HEK293 (cell line): ENCODE results near the gene KCNJ8.

Source experiments
- CTCF ChIA-PET: fragments of 350-600 bp; formaldehyde crosslinking; extraction: SDS; loops from one replicate; lab custom pipeline; 2021; ENCODE audit warnings: antibody characterized with exemption; lab: Yijun Ruan, JAX
- POLR2A ChIA-PET: fragments of 300-600 bp; formaldehyde crosslinking; extraction: SDS; loops from one replicate; lab custom pipeline; 2020; ENCODE audit warnings: antibody characterized with exemption, inconsistent platforms; lab: Yijun Ruan, JAX
- H3K27ac ChIP-seq: fragments of 200-500 bp; sonication (Bioruptor generic); 2 replicates; pipeline ENCODE4 v1.5.1; 2014; ENCODE audit warnings: low read depth, low read length, control low read depth, inconsistent platforms; ENCODE audit errors: extremely low read depth
- H3K36me3 ChIP-seq, 2 experiments: fragments of 200-500 bp in 1 of 2; sonication (Bioruptor generic) in 1 of 2; 1 replicate in 1 of 2; 2 replicates in 1 of 2; pipeline ENCODE4 v1.5.1; 2014 to 2017; ENCODE audit warnings: inconsistent platforms in 2 of 2, low read length in 2 of 2; ENCODE audit not compliant: control insufficient read depth in 2 of 2, insufficient read depth in 1 of 2
- H3K4me1 ChIP-seq: fragments of 200-500 bp; sonication (Bioruptor generic); 2 replicates; pipeline ENCODE4 v1.5.1; 2014; ENCODE audit warnings: mild to moderate bottlenecking, low read length, inconsistent platforms; ENCODE audit not compliant: control insufficient read depth, insufficient read depth
- H3K4me3 ChIP-seq: 2 replicates; pipeline ENCODE4 v1.5.1; 2011; ENCODE audit warnings: low read depth, mild to moderate bottlenecking, control low read depth, low read length, moderate library complexity
- H3K9me3 ChIP-seq: fragments of 200-500 bp; sonication (Bioruptor generic); 2 replicates; pipeline ENCODE4 v1.5.1; 2014; ENCODE audit warnings: low read depth, low read length, inconsistent platforms; ENCODE audit not compliant: control insufficient read depth, insufficient read depth
- AEBP2 ChIP-seq: fragments of 450-650 bp; formaldehyde crosslinking; IDR thresholded peaks from 2 replicates; pipeline ENCODE4 v1.5.1; 2016; ENCODE audit warnings: missing biosample characterization, missing genetic modification characterization, borderline replicate concordance
- BCL11B ChIP-seq: fragments of 450-650 bp; formaldehyde crosslinking; IDR thresholded peaks from 2 replicates; pipeline ENCODE4 v1.5.1; 2016; ENCODE audit warnings: low read depth, missing biosample characterization, missing genetic modification characterization
- BCL6B ChIP-seq: fragments of 450-650 bp; formaldehyde crosslinking; IDR thresholded peaks from 2 replicates; pipeline ENCODE4 v1.5.1; 2017; ENCODE audit warnings: missing biosample characterization, missing genetic modification characterization
- HIC1 ChIP-seq: fragments of 450-650 bp; formaldehyde crosslinking; IDR thresholded peaks from 2 replicates; pipeline ENCODE4 v1.5.1; 2016; ENCODE audit warnings: missing biosample characterization, missing genetic modification characterization
- PBX3 ChIP-seq: sonication (generic); formaldehyde crosslinking; IDR thresholded peaks from 2 replicates; pipeline ENCODE4 v1.8.1; 2022; ENCODE audit warnings: mild to moderate bottlenecking, moderate library complexity, missing genetic modification reagents
- SP2 ChIP-seq: fragments of 450-650 bp; formaldehyde crosslinking; IDR thresholded peaks from 2 replicates; pipeline ENCODE4 v1.5.1; 2016; ENCODE audit warnings: missing biosample characterization, missing genetic modification characterization
- SP7 ChIP-seq: fragments of 450-650 bp; formaldehyde crosslinking; IDR thresholded peaks from 2 replicates; pipeline ENCODE4 v1.5.1; 2016; ENCODE audit warnings: missing biosample characterization, missing genetic modification characterization
- ZBTB49 ChIP-seq: fragments of 450-650 bp; formaldehyde crosslinking; IDR thresholded peaks from 2 replicates; pipeline ENCODE4 v1.5.1; 2016; ENCODE audit warnings: missing biosample characterization, missing genetic modification characterization, low read depth
- ZEB2 ChIP-seq: fragments of 450-650 bp; formaldehyde crosslinking; IDR thresholded peaks from 2 replicates; pipeline ENCODE4 v1.5.1; 2016; ENCODE audit warnings: missing biosample characterization, missing genetic modification characterization
- ZNF133 ChIP-seq: fragments of 450-650 bp; formaldehyde crosslinking; IDR thresholded peaks from 2 replicates; pipeline ENCODE4 v1.5.1; 2016; ENCODE audit warnings: missing biosample characterization, missing genetic modification characterization
- ZNF184 ChIP-seq: fragments of 450-650 bp; IDR thresholded peaks from 2 replicates; pipeline ENCODE4 v1.5.1; 2018; ENCODE audit warnings: missing biosample characterization, mild to moderate bottlenecking, missing genetic modification characterization
- ZNF214 ChIP-seq: fragments of 450-650 bp; formaldehyde crosslinking; IDR thresholded peaks from 2 replicates; pipeline ENCODE4 v1.5.1; 2017; ENCODE audit warnings: missing biosample characterization, mild to moderate bottlenecking, missing genetic modification characterization, borderline replicate concordance
- ZNF26 ChIP-seq: fragments of 450-650 bp; formaldehyde crosslinking; IDR thresholded peaks from 2 replicates; pipeline ENCODE4 v1.5.1; 2016; ENCODE audit warnings: missing biosample characterization, missing genetic modification characterization
- ZNF311 ChIP-seq: fragments of 450-650 bp; formaldehyde crosslinking; IDR thresholded peaks from 2 replicates; pipeline ENCODE4 v1.5.1; 2017; ENCODE audit warnings: missing biosample characterization, missing genetic modification characterization, borderline replicate concordance
- ZNF426 ChIP-seq: fragments of 450-650 bp; formaldehyde crosslinking; IDR thresholded peaks from 2 replicates; pipeline ENCODE4 v1.5.1; 2017; ENCODE audit warnings: missing biosample characterization, missing genetic modification characterization, mild to moderate bottlenecking, inconsistent platforms, moderate library complexity
- ZNF514 ChIP-seq: fragments of 450-650 bp; formaldehyde crosslinking; IDR thresholded peaks from 2 replicates; pipeline ENCODE4 v1.5.1; 2016; ENCODE audit warnings: missing biosample characterization, missing genetic modification characterization
- ZNF518A ChIP-seq: fragments of 450-650 bp; formaldehyde crosslinking; conservative IDR thresholded peaks from 2 replicates; pipeline ENCODE4 v1.5.1; 2016; ENCODE audit warnings: low read depth, missing biosample characterization, missing genetic modification characterization
- ZNF549 ChIP-seq: fragments of 450-650 bp; IDR thresholded peaks from 2 replicates; pipeline ENCODE4 v1.5.1; 2018; ENCODE audit warnings: missing biosample characterization, missing genetic modification characterization, mild to moderate bottlenecking, inconsistent platforms, moderate library complexity

KCNJ8 gene

GRCh38 chr12:21797539-21797938, 23.0 kb upstream of the KCNJ8 start:
- Histone ChIP-seq H3K4me1 (no peaks in the 10 kb centered on the region), H3K4me3 (no peak overlapping the region), H3K9me3 (no peaks in the 10 kb centered on the region), H3K36me3 (no peaks in the 10 kb centered on the region), H3K27ac (no peak overlapping the region)
- TF ChIP-seq PBX3 (CRISPR knock-in tag) (no peak), AEBP2 (tag by site-specific recombination) (no peak), ZNF184 (tag by site-specific recombination) (no peak)
- CTCF ChIA-PET: no interaction called here
- POLR2A ChIA-PET: no interaction called here

GRCh38 chr12:21795648-21796328, 21.3 kb upstream of the KCNJ8 start:
- TF ChIP-seq ZNF549 (tag by site-specific recombination) (no peak), ZNF133 (tag by site-specific recombination) (no peak), ZEB2 (tag by site-specific recombination) (no peak), ZNF426 (tag by site-specific recombination) (no peak), SP7 (no peak), BCL6B (no peak), ZNF514 (no peak), HIC1 (tag by site-specific recombination) (no peak), ZNF214 (tag by site-specific recombination) (no peak), ZBTB49 (no peak), SP2 (tag by site-specific recombination) (no peak), ZNF518A (tag by site-specific recombination) (no peak), ZNF26 (tag by site-specific recombination) (no peak), BCL11B (tag by site-specific recombination) (no peak), ZNF311 (no peak)
- no peak overlapping the region for H3K4me3 ChIP-seq
- H3K36me3 ChIP-seq: no peaks in the 10 kb centered on the region
- H3K9me3 ChIP-seq: no peaks in the 10 kb centered on the region
- H3K27ac ChIP-seq: no peak overlapping the region
- CTCF ChIA-PET: no interaction called here
- H3K4me1 ChIP-seq: no peaks in the 10 kb centered on the region
- POLR2A ChIA-PET: no interaction called here
